HG02981 (cell line): ENCODE results near the gene PAOX.

Experiments used
- ATAC-seq: cut with Tn5 transposase; IDR thresholded peaks from one replicate; pipeline ENCODE4 v1.9.1; 2021; ENCODE audit warnings: mild to moderate bottlenecking, moderate library complexity; ENCODE audit not compliant: unreplicated experiment

Gene PAOX

DNA sequence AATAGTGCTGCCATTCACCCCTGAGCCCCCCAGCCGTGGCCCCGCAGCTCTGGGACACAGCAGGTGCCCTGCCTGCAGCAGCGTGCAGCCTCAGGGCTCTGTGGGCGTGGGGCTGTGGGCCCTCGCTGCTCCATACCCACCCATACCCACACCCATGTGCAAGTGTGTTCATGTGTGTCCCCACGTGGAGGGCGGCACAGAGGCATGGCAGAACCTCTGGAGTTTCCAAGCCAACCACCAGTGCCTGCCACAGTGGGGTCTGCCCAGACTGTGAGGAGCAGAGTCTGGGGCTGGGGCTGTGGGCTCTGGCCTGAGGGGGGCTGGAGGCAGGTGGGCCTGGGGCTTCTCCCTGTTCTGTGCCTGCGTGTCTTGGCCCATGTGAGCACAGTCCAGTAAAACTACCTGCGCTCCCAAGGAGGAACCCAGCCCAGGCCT lies 29.5 kb upstream of the PAOX start:
- no peak for ATAC-seq

DNA sequence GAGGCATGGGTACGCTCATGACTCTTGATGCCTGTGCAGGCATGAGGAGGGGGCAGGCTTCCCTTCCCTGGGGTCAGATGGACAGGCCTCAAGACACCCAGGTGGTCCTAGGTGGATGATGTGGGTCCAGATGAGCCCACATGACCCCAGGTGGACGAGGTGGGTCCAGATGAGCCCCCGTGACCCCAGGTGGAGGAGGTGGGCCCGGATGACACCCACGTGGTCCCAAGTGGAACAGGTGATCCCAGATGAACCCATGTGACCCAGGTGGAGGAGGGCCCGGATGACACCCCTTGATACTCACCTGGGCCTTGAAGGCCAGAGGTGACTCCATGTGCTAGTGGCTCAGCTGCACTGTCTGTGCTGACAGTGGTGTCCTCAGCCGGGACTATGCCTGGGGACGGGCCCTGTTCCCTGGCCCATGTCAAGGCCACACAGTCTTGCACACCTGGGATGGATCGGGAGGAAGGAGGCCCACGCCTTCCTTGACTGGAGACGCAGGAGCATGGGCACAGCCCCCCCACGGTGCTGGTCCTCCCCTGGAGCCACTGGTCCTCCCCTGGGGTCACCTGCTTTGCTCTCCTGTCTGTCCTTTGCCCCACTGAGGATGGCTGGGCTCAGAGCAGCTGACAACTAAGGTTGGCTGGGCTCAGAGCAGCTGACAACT lies 28.6 kb upstream of the PAOX start:
- no peak for ATAC-seq

- no peak for ATAC-seq
Observed at GRCh38 chr10:133350950-133351329, 28.1 kb upstream of the PAOX start.

GRCh38 chr10:133351408-133352318 lies 27.4 kb upstream of the PAOX start:
- no peak for ATAC-seq

- no peak for ATAC-seq
Observed at GRCh38 chr10:133353202-133353959, 25.7 kb upstream of the PAOX start.

DNA sequence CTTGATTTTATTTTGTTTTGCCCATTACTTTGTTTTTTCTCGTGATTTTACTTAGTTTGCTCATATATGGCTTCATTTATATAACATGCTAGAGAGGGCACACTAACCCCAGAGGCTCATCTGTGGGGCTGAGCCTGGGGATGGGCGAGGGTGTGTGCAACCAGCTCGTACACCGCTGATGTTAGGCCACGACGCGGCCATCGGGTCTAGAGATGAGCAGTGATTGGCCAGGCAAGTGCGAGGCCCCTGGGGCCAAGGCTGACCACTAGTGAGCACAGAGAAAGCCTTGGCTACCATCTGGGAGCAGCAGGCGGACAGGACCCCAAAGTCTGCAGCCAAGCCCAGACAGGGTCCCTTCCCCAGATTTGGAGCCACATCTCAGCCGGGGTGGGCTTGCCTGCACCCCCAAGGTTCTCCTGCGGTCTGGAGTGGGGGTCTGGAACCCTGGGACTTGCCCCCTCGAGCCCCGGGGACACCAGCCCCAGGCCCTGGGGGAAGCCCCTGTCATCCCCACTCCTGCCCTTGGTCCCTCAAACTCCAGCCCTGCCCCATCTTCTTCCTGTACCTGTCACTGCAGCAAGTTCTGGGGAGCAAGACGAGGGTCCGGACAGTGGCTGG lies 25.0 kb upstream of the PAOX start:
- no peak for ATAC-seq

GRCh38 chr10:133354672-133355240 lies 24.3 kb upstream of the PAOX start:
- ATAC-seq = no peak

DNA sequence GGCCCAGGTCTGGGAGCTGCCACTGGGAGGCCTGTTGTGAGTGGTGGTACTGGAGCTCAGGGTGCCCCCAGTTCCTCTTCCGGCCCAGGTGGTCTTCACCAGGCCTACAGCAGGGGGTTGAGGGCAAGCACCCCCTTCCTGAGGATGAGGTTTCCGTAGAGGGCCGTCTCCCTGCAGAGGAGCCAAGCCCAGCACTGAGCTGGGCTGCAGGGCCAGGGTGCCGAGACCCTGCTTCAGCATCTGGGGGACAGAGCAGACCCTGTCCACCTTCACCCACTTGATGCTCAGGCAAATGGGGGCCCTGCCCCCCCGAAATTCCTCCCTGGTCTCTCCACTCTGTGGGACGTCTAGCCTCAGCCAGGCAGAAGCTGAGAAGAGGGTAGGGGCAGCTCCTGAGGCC lies 23.8 kb upstream of the PAOX start:
- no peak for ATAC-seq

- ATAC-seq = no peak
Observed at GRCh38 chr10:133355991-133356390, 23.1 kb upstream of the PAOX start.

GRCh38 chr10:133356549-133357284 lies 22.3 kb upstream of the PAOX start:
- no peak for ATAC-seq

DNA sequence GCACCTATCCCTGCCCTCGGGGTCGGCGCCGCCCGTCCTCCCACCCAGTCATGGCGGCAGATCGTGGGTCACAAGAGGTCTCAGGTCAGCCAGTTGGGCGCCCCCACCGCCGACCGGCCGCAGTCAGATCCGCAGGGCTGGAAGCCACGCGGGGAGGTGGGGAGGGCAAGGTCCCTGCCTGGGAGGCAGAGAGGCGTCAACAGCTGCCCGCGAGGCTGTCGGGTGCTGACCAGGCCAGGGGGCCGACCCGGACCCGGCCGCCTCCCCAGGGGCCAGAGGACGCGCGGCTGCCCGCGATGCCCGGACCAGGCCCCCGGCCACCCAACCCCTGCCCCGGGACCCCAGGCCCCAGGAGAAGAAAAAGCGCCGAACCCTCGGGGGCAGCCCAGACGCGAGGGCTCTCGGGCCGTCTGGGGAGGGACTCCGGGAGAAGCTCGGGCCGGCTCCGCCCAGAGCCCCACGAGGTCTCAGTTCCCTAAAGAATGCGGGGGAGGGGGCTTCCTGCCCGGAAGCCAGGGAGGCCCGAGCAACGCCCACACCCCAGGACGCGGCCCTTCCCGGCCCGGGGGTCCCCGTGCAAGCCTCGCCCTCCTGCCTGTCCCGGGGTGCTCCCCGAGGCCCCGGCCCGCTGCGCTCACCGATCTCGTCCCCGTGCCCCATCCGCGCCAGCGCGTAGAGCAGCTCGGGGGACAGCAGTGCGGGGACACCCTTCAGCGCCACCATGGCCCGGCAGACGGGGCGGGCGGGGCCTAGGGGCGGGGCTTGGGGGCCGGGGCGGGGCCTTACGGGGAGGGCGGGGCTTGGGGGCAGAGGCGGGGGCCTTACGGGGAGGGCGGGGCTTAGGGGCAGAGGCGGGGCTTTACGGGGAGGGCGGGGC lies 21.5 kb upstream of the PAOX start, which contains the start of gene FUOM:
Gene FUOM (minus strand): TSS at position 735 of the 877 bp plus-strand sequence. CDS start 12 bp downstream, at position 723.
- ATAC-seq = peak; percentile 76

GRCh38 chr10:133358162-133358924 lies 20.7 kb upstream of the PAOX start:
- ATAC-seq = no peak

- ATAC-seq = no peak
Observed at GRCh38 chr10:133358925-133359310, 20.1 kb upstream of the PAOX start.

- no peak for ATAC-seq
Observed at GRCh38 chr10:133359554-133359971, 19.5 kb upstream of the PAOX start.

GRCh38 chr10:133359972-133360610 lies 19.0 kb upstream of the PAOX start:
- no peak for ATAC-seq

DNA sequence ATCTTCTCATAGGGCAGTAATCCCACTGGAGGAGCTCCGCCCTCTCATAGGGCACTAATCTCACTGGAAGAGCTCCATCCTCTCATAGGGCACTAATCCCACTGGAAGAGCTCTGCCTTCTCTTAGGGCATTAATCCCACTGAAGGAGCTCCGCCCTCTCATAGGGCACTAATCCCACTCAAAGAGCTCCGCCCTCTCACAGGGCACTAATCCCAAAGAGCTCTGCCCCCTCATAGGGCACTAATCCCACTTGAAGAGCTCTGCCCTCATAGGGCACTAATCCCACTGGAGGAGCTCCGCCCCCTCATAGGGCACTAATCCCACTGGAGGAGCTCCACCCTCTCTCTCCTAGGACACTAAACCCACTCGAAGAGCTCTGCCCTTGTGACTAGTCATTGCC lies 17.8 kb upstream of the PAOX start:
- ATAC-seq = no peak

DNA sequence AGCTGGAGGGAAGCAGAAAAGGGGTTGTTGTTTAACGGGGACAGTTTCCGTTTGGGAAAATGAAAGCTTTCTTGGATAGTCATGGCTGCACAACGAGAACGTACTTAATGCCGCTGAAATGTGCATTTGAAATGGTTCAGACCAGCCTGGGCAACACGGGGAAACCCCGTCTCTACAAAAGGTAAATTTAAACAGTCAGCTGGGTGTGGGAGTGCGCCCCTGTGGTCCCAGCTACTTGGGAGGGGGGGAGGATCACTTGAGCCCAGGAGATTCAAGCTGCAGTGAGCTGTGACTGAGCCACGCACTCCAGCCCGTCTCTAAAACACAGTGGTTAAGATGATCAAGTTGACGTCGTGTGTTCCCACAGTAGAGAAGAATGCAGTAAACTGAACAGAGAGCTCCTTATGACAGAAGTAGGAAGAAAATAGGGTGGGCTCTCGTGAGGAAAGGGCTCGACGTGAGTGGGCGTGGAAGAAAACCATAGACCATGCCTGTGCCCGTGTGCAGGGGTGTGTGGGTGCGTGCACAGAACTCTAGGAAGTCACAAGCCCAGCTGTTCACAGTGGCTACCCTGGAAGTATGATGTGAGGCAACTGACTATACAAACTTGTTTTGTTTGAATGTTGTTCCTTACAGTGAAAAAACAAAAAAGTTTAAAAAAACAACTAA lies 17.2 kb upstream of the PAOX start:
- no peak for ATAC-seq
